GM18505 (cell line): Measurements from ENCODE around the gene GRWD1.
"Not testable (repeated sequence)": the region's sequence is repeated elsewhere in the genome, so short reads cannot be mapped to it uniquely, and the experiment has no call there.

Experiments used
- ATAC-seq: cut with Tn5 transposase; IDR thresholded peaks from one replicate; pipeline ENCODE4 v1.9.1; 2021; ENCODE audit not compliant: unreplicated experiment
- POLR2A ChIP-seq: IDR thresholded peaks from 4 replicates; pipeline ENCODE4 v1.6.1; 2011; ENCODE audit warnings: borderline replicate concordance; ENCODE audit not compliant: insufficient read depth, insufficient read length; ENCODE audit errors: extremely low read depth

GRWD1 gene

DNA sequence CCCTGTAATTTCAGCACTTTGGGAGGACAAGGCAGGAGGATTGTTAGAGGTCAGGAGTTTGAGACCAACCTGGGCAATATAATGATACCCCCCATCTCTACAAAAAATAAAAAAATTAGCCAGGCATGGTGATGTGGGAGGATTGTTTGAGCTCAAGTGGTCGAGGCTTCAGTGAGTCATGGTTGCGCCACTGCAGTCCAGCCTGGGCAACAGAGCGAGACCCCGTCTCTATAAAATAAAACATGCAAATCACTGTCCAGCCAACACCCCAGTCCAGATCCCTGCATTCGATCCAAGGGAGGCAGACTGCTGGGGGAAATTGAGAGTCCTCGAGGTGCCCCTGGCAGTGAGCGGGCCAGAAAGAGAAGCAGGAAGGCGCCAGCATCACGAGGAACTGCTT lies 30.4 kb downstream of the GRWD1 start:
- TF ChIP-seq POLR2A, result no peak

DNA sequence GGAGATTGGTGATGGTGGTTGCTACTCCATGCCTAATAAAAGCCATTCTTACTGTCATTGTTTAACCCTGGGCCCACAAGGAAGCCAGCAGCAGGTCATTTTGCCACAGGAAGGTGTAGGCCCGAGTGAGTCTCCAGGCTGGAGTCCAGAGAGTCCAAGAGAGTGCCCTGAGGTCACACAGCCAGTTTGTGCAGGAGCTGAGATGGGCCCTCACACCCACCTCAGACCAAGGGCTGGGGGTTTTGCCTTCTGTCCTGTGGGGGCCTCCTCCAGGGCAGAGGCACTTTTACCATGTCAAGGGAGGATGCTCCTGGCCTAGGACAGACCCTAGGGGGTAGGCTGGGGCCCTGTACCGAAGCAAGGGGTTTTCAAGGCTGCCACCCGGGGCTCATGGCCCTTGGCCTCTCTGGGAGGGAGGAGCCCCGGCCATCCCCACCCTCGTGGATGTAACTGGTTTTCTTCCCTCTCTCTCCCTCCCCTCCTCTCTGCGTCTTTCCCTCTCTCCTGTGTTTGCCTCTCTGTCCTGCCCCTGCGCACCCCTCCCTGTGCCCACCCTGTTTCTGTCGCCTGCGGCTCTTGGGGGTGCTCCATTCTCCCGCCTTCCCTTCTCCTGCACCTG lies 31.4 kb downstream of the GRWD1 start:
- ATAC-seq, result no peak
- no peak for TF ChIP-seq POLR2A

More for the DNA sequence above, 30.4 kb downstream of the GRWD1 start:
- ATAC-seq, result no peak

DNA sequence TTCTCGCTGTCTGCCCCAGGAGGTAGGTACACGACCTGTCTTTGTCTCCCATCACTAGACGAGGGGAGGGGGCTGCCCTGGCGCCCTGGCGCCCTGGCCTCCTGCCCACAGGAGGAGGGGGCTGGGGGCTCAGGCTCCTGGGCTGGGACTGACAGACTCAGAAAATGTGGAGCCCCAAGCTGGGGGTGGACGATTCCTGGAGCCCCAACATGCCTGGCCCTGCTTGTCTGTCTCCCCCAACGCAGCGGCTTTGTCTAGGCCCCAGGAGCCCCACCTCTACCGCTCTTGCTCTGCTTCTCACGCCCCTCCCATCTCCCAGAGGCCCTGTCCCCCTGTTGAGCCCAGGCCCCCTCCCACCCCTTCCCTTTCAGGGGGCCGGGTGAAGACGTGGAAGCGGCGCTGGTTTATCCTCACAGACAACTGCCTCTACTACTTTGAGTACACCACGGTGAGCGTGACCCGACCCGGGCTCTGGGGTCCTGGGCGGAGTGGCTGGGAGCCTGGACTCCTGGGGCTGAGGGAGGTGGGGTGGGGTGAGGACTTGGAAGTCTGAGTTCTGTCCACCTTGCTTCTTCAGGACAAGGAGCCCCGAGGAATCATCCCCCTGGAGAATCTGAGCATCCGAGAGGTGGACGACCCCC lies 32.0 kb downstream of the GRWD1 start:
- no peak for ATAC-seq
- TF ChIP-seq POLR2A, result no peak

DNA sequence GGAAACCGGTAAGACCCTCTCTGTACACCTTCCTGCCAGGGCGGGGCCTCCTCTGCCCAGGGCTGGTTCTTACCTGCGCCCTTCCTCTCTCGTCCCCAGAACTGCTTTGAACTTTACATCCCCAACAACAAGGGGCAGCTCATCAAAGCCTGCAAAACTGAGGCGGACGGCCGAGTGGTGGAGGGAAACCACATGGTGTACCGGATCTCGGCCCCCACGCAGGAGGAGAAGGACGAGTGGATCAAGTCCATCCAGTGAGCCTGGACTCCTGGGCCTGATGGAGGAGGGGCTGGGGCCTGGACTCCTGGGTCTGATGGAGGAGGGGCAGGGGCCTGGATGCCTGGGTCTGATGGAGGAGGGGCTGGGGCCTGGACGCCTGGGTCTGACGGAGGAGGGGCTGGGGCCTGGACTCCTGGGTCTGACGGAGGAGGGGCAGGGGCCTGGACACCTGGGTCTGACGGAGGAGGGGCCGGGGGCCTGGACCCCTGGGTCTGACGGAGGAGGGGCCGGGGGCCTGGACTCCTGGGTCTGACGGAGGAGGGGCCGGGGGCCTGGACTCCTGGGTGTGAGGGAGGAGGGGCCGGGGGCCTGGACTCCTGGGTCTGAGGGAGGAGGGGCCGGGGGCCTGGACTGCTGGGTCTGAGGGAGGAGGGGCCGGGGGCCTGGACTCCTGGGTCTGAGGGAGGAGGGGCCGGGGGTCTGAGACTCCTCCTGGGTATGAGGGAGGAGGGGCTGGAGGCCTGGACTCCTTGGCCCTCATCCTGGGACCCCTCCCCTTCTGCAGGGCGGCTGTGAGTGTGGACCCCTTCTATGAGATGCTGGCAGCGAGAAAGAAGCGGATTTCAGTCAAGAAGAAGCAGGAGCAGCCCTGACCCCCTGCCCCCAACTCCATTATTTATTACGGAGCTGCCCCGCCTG lies 32.8 kb downstream of the GRWD1 start:
- TF ChIP-seq POLR2A, result no peak
- no peak for ATAC-seq

DNA sequence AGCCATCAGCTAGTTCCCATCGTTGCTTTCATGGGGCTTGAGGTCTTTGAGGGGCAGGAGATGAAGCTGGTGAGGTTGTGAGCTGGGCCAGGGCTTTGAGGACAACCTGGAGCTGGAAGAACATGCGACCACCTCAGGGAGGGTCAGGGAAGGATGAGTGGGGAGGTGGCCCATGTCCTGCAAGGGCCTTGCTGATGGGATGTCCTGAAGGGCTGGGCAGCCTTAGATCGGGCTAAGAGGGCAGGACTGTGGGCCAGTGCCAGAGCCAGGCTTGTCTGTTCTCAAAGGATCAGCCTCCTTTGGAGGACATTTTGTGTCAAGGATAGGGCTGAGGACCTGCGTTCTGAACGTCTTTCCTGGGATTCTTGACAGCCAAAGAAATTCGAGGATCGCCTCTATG lies 33.9 kb downstream of the GRWD1 start:
- ATAC-seq, result no peak
- no peak for TF ChIP-seq POLR2A

DNA sequence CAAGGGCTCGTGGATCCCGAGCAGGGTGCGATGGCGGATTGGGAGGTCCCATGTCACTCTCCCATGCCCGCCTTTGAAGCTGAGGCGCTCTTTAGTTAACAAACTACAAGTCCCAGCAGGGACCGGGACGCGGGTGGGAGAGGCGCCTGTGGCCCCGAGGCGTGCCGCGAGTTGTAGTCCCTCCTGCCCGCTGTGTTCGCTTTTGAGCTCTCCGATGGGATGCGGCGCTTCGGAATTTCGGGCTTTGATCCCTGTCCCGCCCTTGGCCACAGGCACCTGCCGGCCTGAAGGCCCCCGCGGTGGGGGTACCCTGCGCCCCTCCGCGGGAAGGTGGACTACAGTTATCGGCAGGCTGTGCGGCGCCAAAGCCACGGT lies 34.4 kb downstream of the GRWD1 start:
- ATAC-seq, result no peak
- TF ChIP-seq POLR2A, result no peak

DNA sequence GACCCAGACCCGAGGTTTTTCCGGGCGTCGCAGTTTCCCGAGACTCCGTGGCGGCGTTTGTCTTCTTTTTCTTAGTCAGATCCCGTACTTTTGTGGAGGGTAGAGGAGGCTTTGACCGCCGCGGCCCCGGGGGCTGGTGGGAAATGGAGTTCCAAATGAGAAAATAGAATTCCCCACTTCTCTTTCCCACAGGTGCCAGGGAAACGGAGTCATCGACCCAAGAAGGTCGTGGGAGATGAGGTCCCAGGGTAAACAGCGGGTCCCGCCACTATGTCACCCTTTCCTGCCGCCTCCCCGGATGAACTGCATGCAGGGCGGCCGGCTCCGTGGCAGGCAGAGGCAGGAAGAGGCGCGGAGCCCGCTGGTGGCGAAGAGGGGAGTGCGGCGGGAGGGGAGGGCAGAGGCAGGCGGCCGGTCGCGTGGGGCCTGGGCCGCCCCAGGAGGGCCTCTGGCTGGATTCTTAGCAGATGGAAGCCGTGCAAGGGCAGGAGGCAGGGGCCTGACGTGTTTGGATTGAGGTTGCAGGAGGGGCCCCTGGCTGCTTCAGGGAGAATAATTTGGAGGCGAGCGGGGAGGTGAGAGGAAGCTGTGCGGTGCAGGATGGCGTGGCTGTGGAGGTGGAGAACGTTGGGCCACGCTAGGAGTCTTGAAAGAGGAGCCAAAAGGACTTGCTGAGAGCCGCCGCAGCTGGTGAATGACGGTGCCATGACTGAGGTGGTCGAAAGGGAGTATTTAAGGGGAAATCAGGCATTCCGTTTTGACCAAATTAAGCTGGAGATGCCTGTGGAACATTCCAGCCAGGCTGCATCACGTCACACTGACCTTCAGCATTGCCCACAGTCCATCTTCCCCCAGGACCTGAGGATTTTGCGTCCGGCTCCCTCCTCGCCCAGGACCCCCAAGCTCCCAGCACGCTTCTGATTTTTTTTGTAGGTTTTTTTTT lies 35.0 kb downstream of the GRWD1 start:
- TF ChIP-seq POLR2A, result no peak
- no peak for ATAC-seq

DNA sequence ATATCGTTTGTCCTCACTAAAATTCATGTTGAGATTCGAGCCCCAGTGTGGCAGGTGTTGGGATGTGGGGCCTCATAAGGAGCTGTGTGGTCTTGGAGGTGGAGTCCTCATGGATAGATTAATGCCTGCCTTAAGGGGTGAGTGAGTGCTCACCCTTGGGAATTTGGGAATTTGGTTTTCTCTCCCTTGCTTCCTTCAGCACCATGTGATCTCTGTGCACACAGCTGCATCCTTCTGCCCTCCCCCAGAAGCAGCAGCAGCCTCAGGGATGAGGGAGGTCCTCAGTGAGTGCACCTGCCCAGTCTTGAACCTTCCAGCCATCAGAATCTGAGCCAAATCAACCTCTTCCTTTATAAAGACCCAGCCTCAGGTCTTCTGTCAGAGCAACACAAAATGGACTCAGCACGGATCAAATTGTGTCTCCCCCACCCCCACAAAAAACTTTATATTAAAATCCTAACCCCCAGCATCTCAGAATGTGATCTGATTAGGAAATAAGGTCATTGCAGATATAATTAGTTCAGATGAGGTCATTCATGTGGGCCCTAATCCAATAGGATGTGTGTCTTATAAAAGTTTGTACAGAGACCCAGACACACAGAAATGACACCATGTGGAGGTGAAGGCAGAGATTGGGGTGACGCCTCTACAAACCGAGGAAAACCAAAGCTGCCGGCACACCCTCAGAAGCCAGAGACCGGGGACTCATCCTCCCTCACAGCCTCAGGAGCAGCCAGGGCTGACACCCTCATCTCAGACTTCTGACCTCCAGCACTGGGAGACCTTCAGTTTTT lies 36.3 kb downstream of the GRWD1 start:
- no peak for TF ChIP-seq POLR2A
- ATAC-seq, result no peak

DNA sequence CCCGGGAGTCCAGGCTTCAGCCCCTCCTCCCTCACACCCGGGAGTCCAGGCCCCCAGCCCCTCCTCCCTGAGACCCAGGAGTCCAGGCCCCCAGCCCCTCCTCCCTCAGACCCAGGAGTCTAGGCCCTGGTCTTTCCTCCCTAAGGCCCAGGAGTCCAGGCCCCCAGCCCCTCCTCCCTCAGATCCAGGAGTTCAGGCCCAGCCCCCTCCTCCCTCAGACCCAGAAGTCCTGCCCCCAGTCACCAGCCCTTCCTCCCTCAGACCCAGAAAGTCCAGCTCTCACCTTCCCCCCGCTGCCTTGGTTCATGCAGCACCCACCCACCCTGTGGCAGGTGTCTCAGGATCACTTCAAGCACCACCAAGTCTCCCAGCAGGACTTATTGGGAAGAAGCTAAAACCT lies 37.5 kb downstream of the GRWD1 start:
- no peak for ATAC-seq
- TF ChIP-seq POLR2A, result no peak

DNA sequence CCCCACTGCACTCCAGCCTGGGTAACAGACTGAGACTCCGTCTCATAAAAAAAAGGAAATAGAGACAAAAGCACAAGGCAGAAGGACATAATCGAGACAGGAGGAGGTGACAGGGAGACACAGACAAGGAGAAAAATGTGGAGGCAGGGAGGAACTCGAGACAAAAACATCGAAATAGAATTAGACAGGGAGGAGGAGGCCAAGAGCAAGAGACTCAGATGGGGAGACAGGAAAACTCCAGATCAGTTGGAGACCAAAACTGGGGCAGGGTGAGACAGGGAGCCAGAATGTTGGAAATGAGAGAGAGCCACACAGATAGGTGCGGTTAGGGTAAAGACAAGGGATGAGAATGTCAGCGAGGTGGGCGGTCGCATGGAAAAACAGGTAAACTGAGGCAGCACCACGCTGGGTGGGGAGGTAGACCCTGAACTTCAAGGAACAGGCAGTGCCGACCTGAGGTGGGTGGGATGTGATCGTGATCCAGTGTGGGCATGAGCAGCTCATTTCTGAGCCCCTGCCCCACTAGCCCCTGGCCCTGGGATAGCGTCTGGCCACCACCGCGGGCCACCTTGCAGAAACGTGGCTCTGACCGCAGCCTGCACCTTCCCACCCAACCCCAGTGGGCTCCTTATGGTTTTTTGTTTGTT lies 38.6 kb downstream of the GRWD1 start:
- no peak for ATAC-seq
- TF ChIP-seq POLR2A, result no peak

DNA sequence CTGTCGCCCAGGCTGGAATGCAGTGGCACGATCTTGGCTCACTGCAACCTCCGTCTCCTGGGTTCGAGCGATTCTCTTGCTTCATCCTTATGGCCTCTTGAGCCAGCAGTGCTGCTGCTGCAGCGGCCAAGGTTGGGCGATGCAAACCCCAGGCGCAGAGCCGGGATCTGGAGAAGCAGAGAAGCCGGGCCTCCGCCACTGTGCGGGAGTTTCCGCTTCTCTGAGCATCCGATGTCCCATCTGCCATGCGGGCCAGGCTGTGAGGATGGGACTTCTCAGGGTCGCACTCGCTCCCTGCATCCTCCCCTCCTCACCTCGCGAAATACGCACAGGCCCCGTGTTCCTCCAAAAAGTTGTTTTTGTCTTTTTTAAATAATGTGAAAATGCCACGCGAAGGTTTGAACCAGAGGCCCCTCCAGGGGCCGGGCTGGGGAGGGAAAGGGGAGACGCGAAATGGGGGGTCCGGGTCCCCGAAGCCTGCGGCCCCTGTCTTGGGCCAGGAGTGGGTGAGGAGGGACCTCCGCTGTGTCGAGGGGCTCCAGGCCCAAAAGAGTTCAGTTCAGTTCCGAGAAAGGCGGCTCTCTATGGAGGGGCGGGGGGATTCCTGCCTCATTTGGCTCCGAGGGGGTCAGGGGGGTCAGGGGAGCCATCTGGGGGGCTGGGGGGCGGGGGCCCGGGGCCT lies 39.3 kb downstream of the GRWD1 start:
- no peak for ATAC-seq
- no peak for TF ChIP-seq POLR2A

DNA sequence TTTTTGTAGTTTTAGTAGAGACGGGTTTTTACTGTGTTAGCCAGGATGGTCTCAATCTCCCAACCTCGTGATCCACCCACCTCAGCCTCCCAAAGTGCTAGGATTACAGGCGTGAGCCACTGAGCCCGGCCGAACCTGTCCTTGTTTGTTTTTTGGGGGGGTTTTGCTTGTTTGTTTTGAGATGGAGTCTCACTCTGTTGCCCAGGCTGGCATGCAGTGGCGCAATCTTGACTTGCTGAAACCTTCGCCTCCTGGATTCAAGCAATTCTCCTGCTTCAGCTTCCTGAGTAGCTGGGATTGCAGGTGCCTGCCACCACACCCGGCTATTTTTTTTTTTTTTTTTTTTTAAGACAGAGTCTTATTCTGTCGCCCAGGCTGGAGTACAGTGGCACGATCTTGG lies 40.9 kb downstream of the GRWD1 start:
- not testable (repeated sequence) for ATAC-seq
